GM12891 (cell line): ENCODE data around the gene VNN1.

Experiments used
- POLR2A ChIP-seq: IDR thresholded peaks from 2 replicates; pipeline ENCODE4 v1.6.1; 2011; ENCODE audit warnings: low read depth, low read length, control low read depth
- POLR2AphosphoS5 ChIP-seq: IDR thresholded peaks from 2 replicates; pipeline ENCODE4 v1.6.1; 2011; ENCODE audit warnings: low read depth, low read length, control low read depth
- POU2F2 ChIP-seq: IDR thresholded peaks from 2 replicates; pipeline ENCODE4 v1.6.1; 2011; ENCODE audit warnings: low read depth, mild to moderate bottlenecking, control low read depth, low read length, moderate library complexity

DNA sequence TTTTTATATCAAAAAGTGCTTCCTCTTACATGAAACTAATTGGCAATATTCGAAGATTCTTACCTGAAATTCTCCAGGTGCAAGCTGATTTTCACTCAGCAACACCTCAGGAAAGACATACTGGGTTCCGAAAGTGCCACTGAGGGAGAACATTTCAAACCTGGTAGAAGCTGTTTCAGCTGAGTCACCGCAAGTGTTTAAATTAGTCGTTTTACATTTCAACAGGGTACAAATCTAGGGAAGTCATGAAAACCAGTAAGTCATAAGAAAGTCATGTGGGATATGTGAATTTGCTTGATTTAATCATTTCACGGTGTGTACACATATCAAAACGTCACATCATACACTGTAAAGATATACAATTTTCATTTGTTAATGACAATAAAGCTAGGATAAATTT is 29.6 kb downstream of the VNN1 start:
- TF ChIP-seq POLR2A (no peak), POLR2AphosphoS5 (no peak), POU2F2 (no peak)
